ENCODE data around the gene LRP1B.

- TF ChIP-seq POLR2A (IDR thresholded peaks at IDR 0.05) (no peak), CTCF (IDR thresholded peaks at IDR 0.05) (no peak)
These were observed 1051.6 kb downstream of the LRP1B start for GRCh38 chr2:141079231-141079630.

Measured in vagina (tissue), 2 donors.